Kidney tubule cell (primary cell): ENCODE data around the gene IFT122.

Source experiments
- DNase-seq: peaks from one replicate; pipeline ENCODE4 v3.0.0-alpha.2; 2018; ENCODE audit warnings: low spot score

IFT122 gene

GRCh38 chr3:129441215-129441614 is 1.2 kb downstream of the IFT122 start:
- DNase-seq = no peak

GRCh38 chr3:129441782-129442181 is 1.8 kb downstream of the IFT122 start:
- DNase-seq = no peak

- DNase-seq = no peak
Measured at GRCh38 chr3:129442486-129442885, 2.5 kb downstream of the IFT122 start.

- DNase-seq = no peak
Measured at GRCh38 chr3:129442947-129443346, 2.9 kb downstream of the IFT122 start.

- DNase-seq = no peak
Measured at GRCh38 chr3:129445471-129445870, 5.4 kb downstream of the IFT122 start.

GRCh38 chr3:129446926-129447325 is 6.9 kb downstream of the IFT122 start:
- DNase-seq = no peak

- DNase-seq = peak; percentile 75
Measured at GRCh38 chr3:129448186-129448895, 8.3 kb downstream of the IFT122 start.

- DNase-seq = no peak
Measured at GRCh38 chr3:129449279-129450115, 9.5 kb downstream of the IFT122 start.

- DNase-seq = no peak
Measured at GRCh38 chr3:129453732-129454131, 13.7 kb downstream of the IFT122 start.

GRCh38 chr3:129460155-129460554 is 20.1 kb downstream of the IFT122 start:
- no peak for DNase-seq

- no peak for DNase-seq
Measured at GRCh38 chr3:129460572-129460971, 20.5 kb downstream of the IFT122 start.

GRCh38 chr3:129461022-129461421 is 21.0 kb downstream of the IFT122 start:
- DNase-seq = no peak

GRCh38 chr3:129461461-129462146 is 21.6 kb downstream of the IFT122 start:
- DNase-seq = no peak

GRCh38 chr3:129462361-129462968 is 22.4 kb downstream of the IFT122 start:
- DNase-seq = no peak

GRCh38 chr3:129463094-129463493 is 23.1 kb downstream of the IFT122 start:
- no peak for DNase-seq

GRCh38 chr3:129463716-129464115 is 23.7 kb downstream of the IFT122 start:
- DNase-seq = no peak

- DNase-seq = no peak
Measured at GRCh38 chr3:129467932-129468331, 27.9 kb downstream of the IFT122 start.

GRCh38 chr3:129469026-129469425 is 29.0 kb downstream of the IFT122 start:
- DNase-seq = no peak

- DNase-seq = peak; percentile 63
Measured at GRCh38 chr3:129470861-129471260, 30.8 kb downstream of the IFT122 start.

GRCh38 chr3:129473067-129473768 is 33.2 kb downstream of the IFT122 start:
- DNase-seq = no peak

GRCh38 chr3:129473769-129474152 is 33.7 kb downstream of the IFT122 start:
- DNase-seq = no peak
